ENCODE data around the gene HBG1. TPM values are rescaled to one million over a fixed set of nuclear protein-coding genes. Genes with fewer than 3 reads are reported as not detected.

Gene HBG1
- total and polyA plus RNA-seq, 8 donors: 3.5 to 2,797 (median 512) TPM; not detected in 2

DNA sequence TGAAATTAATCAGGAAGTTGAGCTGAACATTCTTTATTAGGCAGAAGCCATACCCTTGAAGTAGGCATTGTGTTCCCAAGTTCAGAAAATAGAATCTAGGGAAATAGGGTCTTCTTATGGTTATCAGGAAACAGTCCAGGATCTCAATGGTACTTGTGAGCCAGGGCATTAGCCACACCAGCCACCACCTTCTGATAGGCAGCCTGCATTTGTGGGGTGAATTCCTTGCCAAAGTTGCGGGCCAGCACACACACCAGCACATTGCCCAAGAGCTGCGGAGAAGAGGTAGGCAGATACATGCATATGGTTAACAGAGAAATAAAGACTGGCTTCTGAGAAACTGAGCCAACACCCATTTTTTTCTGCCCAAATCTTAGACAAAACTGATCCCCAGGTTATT lies 16.8 kb downstream of the HBG1 start:
- Histone ChIP-seq H3K27ac (no peak overlapping the region), H3K4me1 (no peaks in the 10 kb centered on the region), H3K9me3 (no peaks in the 10 kb centered on the region), H3K36me3 (no peaks in the 10 kb centered on the region), H3K27me3 (no peaks in the 10 kb centered on the region), H3K4me3 (no peak overlapping the region)
- intact Hi-C loops (cut with DNase I): no loop called here
- ATAC-seq: no peak
- TF ChIP-seq, protein P1, sequence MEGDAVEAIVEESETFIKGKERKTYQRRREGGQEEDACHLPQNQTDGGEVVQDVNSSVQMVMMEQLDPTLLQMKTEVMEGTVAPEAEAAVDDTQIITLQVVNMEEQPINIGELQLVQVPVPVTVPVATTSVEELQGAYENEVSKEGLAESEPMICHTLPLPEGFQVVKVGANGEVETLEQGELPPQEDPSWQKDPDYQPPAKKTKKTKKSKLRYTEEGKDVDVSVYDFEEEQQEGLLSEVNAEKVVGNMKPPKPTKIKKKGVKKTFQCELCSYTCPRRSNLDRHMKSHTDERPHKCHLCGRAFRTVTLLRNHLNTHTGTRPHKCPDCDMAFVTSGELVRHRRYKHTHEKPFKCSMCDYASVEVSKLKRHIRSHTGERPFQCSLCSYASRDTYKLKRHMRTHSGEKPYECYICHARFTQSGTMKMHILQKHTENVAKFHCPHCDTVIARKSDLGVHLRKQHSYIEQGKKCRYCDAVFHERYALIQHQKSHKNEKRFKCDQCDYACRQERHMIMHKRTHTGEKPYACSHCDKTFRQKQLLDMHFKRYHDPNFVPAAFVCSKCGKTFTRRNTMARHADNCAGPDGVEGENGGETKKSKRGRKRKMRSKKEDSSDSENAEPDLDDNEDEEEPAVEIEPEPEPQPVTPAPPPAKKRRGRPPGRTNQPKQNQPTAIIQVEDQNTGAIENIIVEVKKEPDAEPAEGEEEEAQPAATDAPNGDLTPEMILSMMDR (IDR thresholded peaks at IDR 0.05): no peak
- no peak for DNase-seq

DNA sequence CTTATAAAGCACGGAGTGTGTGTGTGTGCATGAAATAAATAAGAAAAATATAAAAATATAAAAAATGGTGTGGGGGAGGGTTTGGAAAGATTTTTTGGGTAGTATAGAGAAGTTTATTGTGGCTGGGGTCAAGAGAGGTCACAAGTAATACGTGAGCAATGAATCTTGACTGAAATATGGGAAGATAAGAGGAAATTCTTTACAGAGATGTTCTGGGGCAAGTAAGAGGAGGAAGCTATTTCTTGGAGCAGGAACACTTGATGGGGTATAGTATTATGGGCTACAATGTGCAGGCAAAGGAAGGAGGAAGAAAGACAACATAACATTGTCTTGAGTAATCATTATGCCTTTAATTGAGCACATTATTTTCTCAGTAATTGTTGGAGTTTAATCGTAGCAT lies 17.5 kb downstream of the HBG1 start:
- Histone ChIP-seq H3K27ac (no peak overlapping the region), H3K4me3 (no peak overlapping the region), H3K9me3 (no peaks in the 10 kb centered on the region), H3K4me1 (no peaks in the 10 kb centered on the region), H3K27me3 (no peaks in the 10 kb centered on the region), H3K36me3 (no peaks in the 10 kb centered on the region)
- intact Hi-C loops (cut with DNase I): no loop called here
- no peak for DNase-seq
- ATAC-seq: no peak
- TF ChIP-seq, protein P1 (IDR thresholded peaks at IDR 0.05): no peak

DNA sequence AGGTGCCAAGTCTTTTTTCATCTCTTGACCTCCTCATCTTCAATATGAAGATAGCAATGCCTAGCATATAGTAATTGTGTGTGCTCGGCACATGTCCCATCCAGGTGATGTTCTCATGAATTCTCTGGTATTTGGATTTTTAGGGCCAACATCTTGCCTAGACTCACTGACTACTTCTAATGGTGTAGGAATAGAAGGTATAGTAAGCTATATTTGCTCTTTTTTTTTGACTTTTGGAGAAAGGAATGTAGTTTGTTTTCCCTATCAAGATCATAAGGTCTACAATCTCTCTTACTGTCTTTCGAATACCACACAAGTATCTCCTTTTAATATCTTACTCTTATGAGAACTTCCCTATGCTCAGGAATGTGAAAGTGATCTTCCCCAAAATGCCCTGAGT lies 18.5 kb downstream of the HBG1 start:
- Histone ChIP-seq H3K36me3 (no peaks in the 10 kb centered on the region), H3K27ac (no peak overlapping the region), H3K27me3 (no peaks in the 10 kb centered on the region), H3K4me3 (no peak overlapping the region), H3K9me3 (no peaks in the 10 kb centered on the region), H3K4me1 (no peaks in the 10 kb centered on the region)
- ATAC-seq: no peak
- intact Hi-C loops (cut with DNase I): no loop called here
- TF ChIP-seq, protein P1 (IDR thresholded peaks at IDR 0.05): no peak
- no peak for DNase-seq

DNA sequence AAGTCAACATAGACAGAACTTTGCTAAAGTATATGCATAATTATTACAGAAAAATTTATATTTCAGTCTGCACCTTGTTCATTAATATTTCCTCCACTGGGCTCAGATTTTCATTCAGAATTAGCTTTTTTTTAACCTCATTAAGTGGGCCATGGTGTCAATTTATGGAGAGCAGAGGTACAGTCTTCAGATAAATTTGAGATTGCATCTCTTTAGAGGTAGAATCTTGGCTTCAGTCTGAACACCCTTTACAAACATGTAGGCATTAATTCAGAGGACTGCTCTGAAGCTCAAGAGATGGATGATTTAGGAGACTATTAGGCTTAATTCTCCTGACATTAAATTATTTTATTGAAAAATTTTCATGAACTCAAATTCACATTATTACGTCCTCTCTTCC lies 19.4 kb downstream of the HBG1 start:
- Histone ChIP-seq H3K4me3 (no peak overlapping the region), H3K36me3 (no peaks in the 10 kb centered on the region), H3K27ac (no peak overlapping the region), H3K4me1 (no peaks in the 10 kb centered on the region), H3K9me3 (no peaks in the 10 kb centered on the region), H3K27me3 (no peaks in the 10 kb centered on the region)
- TF ChIP-seq, protein P1 (IDR thresholded peaks at IDR 0.05): no peak
- intact Hi-C loops (cut with DNase I): no loop called here
- ATAC-seq (no peak), DNase-seq (no peak)

DNA sequence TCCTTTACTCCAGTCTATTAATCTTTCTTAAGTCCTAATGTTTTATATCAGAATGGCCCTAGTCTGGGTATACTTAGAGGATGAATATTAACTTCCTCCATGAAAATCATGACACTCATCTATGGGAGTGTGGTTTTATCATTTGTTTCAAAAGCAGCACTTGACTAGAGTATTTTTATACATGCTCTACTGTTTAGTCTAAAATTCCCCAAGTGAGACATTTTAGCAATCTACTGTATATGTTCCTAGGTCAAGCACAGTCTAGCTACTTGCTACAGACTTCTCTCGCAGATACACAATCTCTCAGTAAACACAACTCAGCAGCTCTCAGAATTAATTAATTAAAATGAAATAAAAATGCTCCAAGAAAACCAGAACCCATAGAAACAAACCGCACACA lies 19.9 kb downstream of the HBG1 start:
- intact Hi-C loops (cut with DNase I): no loop called here
- TF ChIP-seq, protein P1 (IDR thresholded peaks at IDR 0.05): no peak
- H3K27ac ChIP-seq: no peak overlapping the region
- H3K9me3 ChIP-seq: no peaks in the 10 kb centered on the region
- H3K4me1 ChIP-seq: no peaks in the 10 kb centered on the region
- DNase-seq: no peak
- no peak for ATAC-seq
- H3K27me3 ChIP-seq: no peaks in the 10 kb centered on the region
- no peak overlapping the region for H3K4me3 ChIP-seq
- H3K36me3 ChIP-seq: no peaks in the 10 kb centered on the region

Measured in left lung (tissue), 10 donors.